Skin epidermis (tissue), 12 donors: ENCODE data around the gene SYT10.
"Not testable (repeated sequence)": the region's sequence is repeated elsewhere in the genome, so short reads cannot be mapped to it uniquely, and the experiment has no call there.

Experiments used
- H3K27ac ChIP-seq, 21 experiments: fragments of 200-600 bp; sonication (generic) in 11 of 21; one replicate each; pipeline ENCODE4 v1.5.0; 2020; ENCODE audit warnings: mild to moderate bottlenecking in 3 of 21, inconsistent platforms in 2 of 21, moderate library complexity in 2 of 21
- H3K4me3 ChIP-seq, 7 experiments: fragments of 200-600 bp; sonication (generic) in 2 of 7; one replicate each; pipeline ENCODE4 v1.5.0; 2020; ENCODE audit warnings: inconsistent platforms in 2 of 7, mild to moderate bottlenecking in 2 of 7, moderate library complexity in 1 of 7

The SYT10 gene

DNA sequence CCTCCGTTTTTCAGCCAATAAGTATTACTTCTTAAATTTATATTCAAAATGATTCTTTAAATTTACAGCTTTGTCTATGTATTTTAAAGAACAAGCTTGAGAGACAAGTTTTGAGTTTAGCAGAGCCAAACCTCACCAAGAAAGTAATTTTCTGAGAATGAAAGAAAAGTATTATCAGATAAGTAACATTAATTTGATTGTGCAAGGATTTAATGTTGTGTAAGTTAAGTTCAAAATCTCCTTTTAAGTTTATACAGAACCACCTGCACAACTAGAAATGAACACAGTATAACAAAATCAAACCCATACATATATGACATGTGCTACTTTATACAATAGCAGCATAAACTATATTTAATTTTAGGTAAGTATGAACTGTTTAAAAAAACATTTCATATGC is 63.5 kb downstream of the SYT10 start:
- H3K27ac ChIP-seq = no peak overlapping the region
- no peak overlapping the region for H3K4me3 ChIP-seq

DNA sequence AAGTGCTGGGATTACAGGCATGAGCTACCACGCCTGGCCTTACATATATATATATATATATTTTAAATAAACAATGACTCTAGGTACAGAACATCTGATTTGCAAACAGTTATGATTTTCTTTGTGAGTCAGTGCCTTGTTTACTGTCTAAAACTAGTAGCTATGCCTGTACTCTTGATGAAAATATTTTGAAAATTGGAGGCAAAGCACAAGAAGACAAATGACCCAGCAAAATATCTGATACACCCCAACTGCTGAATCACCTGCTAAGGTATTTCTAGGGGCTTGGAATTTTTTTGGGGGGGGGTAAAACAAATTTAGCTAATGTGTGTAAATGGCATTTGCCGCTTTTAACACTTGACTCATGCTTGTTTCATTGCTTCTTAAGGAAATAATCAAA is 69.3 kb downstream of the SYT10 start:
- H3K4me3 ChIP-seq = no peak overlapping the region

DNA sequence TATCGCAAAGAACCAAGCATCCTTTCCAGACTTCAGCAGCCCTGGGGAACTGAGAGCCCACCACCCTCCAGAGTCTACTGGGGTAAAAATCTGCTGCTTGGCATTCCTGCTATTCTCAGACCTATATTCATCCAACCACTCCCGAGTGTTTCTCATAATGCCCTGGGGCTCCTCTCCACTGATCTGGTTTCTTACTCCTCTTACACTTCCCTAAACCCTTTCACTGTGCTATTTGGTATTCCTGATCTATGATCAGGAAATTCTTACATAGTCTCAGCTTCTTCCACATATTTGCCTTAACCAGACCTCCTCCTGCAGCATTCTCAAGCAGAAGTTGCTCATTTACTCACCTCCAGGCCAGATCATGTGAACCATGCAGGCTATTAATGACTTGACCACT is 82.4 kb downstream of the SYT10 start:
- H3K27ac ChIP-seq = no peak overlapping the region
- no peak overlapping the region for H3K4me3 ChIP-seq

More for the DNA sequence above, 69.3 kb downstream of the SYT10 start:
- no peak overlapping the region for H3K27ac ChIP-seq

DNA sequence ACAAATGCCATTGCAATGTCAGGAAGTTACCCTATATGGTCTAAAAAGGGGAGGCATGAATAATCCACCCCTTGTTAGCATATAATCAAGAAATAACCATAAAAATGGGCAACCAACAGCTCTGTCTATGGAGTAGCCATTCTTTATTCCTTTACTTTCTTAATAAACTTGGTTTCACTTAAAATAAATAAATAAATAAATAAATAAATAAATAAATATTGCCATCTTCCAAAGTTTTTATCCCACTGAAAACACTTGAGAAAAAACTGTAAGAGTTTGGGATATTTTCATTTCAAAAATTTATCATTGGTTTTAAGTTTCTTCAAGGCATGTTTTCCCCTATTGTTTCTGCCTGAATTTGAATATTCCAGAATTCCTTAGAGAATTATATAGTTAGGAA is 89.8 kb downstream of the SYT10 start:
- Histone ChIP-seq H3K27ac (no peak overlapping the region), H3K4me3 (no peak overlapping the region)

DNA sequence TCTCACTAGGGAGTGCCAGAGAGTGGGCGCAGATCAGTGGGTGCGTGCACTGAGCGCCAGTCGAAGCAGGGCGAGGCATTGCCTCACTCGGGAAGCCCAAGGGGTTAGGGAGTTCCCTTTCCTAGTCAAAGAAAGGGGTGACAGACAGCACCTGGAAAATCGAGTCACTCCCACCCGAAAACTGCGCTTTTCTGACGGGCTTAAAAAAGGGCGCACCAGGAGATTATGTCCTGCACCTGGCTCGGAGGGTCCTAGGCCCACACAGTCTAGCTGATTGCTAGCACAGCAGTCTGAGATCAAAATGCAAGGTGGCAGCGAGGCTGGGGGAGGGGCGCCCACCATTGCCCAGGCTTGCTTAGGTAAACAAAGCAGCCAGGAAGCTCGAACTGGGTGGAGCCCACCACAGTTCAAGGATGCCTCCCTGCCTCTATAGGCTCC is 107.6 kb downstream of the SYT10 start:
- H3K4me3 ChIP-seq, H3K27ac ChIP-seq: not testable (repeated sequence)

DNA sequence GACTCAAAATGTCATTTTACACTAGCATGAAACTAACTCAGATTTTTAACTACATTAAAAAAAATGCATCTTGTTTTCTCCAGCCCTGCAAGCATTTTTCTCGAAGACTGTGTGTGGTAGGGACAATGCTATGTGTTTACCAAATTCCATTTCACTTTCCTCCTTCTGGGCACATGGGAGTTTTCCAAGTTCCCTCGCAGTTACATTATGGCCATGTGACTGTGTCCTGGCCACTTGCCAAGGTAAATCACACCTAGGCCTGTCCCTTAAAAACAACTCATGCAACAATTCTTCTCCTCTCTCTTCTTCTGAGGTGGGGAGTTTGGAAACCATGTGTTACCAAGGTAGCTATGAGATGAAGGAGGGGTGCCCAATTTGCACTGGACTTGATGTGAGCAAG is 108.7 kb downstream of the SYT10 start:
- Histone ChIP-seq H3K27ac (no peak overlapping the region), H3K4me3 (no peak overlapping the region)
